Measurements from ENCODE around the gene SETBP1. TPM values are rescaled to one million over a fixed set of nuclear protein-coding genes. Genes with fewer than 3 reads are reported as not detected.
A peak's percentile ranks its signal among the peaks of the same experiment; 100 is the strongest.

The SETBP1 gene
- total RNA-seq: 2.6 and 2.9 TPM in 2 replicates

GRCh38 chr18:44680273-44681075 is at the start of gene SETBP1:
TSS of gene SETBP1 (plus strand) at chr18:44680888. CDS start at chr18:44701347, 20,459 bp downstream.
- TF ChIP-seq CTCF (IDR thresholded peaks at IDR 0.05; ENCODE audit: insufficient read depth, low read depth, low read length): no peak
- H3K4me3 ChIP-seq (ENCODE audit: low read depth, low read length): peak within 1 kb of the TSS; percentile 68
- peak; percentile 33 for DNase-seq (ENCODE audit: low read depth)

GRCh38 chr18:44632469-44633145 is 48.1 kb upstream of the SETBP1 start:
- no peak overlapping the region for H3K4me3 ChIP-seq (ENCODE audit: low read depth, low read length)
- no peak for TF ChIP-seq CTCF (IDR thresholded peaks at IDR 0.05; ENCODE audit: insufficient read depth, low read depth, low read length)
- no peak for DNase-seq (ENCODE audit: low read depth)

- DNase-seq (ENCODE audit: low read depth): no peak
- no peak overlapping the region for H3K4me3 ChIP-seq (ENCODE audit: low read depth, low read length)
- no peak for TF ChIP-seq CTCF (IDR thresholded peaks at IDR 0.05; ENCODE audit: insufficient read depth, low read depth, low read length)
Observed at GRCh38 chr18:44635546-44635945, 45.1 kb upstream of the SETBP1 start.

GRCh38 chr18:44636241-44636640 is 44.4 kb upstream of the SETBP1 start:
- no peak for DNase-seq (ENCODE audit: low read depth)
- H3K4me3 ChIP-seq (ENCODE audit: low read depth, low read length): no peak overlapping the region
- no peak for TF ChIP-seq CTCF (IDR thresholded peaks at IDR 0.05; ENCODE audit: insufficient read depth, low read depth, low read length)

GRCh38 chr18:44637210-44638033 is 43.3 kb upstream of the SETBP1 start:
- H3K4me3 ChIP-seq (ENCODE audit: low read depth, low read length): no peak overlapping the region
- TF ChIP-seq CTCF (IDR thresholded peaks at IDR 0.05; ENCODE audit: insufficient read depth, low read depth, low read length): no peak
- peak; percentile 30 for DNase-seq (ENCODE audit: low read depth)

GRCh38 chr18:44638034-44638540 is 42.6 kb upstream of the SETBP1 start:
- no peak overlapping the region for H3K4me3 ChIP-seq (ENCODE audit: low read depth, low read length)
- no peak for DNase-seq (ENCODE audit: low read depth)
- TF ChIP-seq CTCF (IDR thresholded peaks at IDR 0.05; ENCODE audit: insufficient read depth, low read depth, low read length): no peak
